ENCODE measurements around the gene PBXIP1. TPM values are rescaled to one million over a fixed set of nuclear protein-coding genes. Genes with fewer than 3 reads are reported as not detected.
A peak's percentile ranks its signal among the peaks of the same experiment; 100 is the strongest.

The PBXIP1 gene
- total and polyA plus RNA-seq, 2 of the 13 experiments (the other 11 are each of a cell fraction or from before 2014, with no cell fraction given) = 16.3 to 31.9 TPM

GRCh38 chr1:154961207-154962155 is 5.6 kb upstream of the PBXIP1 start, which contains the start of gene PYGO2 (continued):
- TF ChIP-seq ZNF350 (CRISPR knock-in tag; IDR thresholded peaks at IDR 0.05; ENCODE audit: borderline replicate concordance, low read depth) (0 out of 2 replicates have a peak, but pooled peaks have one; percentile 37), ZNF841 (CRISPR knock-in tag; IDR thresholded peaks at IDR 0.05; ENCODE audit: borderline replicate concordance) (peak; percentile 75; the same call in 1 of the 2 replicates), MLXIP (CRISPR knock-in tag; IDR thresholded peaks at IDR 0.05; ENCODE audit: borderline replicate concordance) (no peak), SOX13 (IDR thresholded peaks at IDR 0.05) (no peak), SOX13 (CRISPR knock-in tag; conservative IDR thresholded peaks at IDR 0.05 in 1 of 2, IDR thresholded peaks at IDR 0.05 in 1 of 2) (peak in 1 of 2 experiments; percentile 3; a peak in 1 of 4 replicates), PITX1 (CRISPR knock-in tag; IDR thresholded peaks at IDR 0.05) (no peak), CSRNP2 (CRISPR knock-in tag; conservative IDR thresholded peaks at IDR 0.05; ENCODE audit: low read depth) (0 out of 2 replicates have a peak, but pooled peaks have one; percentile 23), ETV6 (CRISPR knock-in tag; conservative IDR thresholded peaks at IDR 0.05) (peak; percentile 86; the same call in 1 of the 2 replicates), ZNF577 (CRISPR knock-in tag; IDR thresholded peaks at IDR 0.05; ENCODE audit: borderline replicate concordance, low read depth) (no peak)
- TF ChIP-seq, protein P1, sequence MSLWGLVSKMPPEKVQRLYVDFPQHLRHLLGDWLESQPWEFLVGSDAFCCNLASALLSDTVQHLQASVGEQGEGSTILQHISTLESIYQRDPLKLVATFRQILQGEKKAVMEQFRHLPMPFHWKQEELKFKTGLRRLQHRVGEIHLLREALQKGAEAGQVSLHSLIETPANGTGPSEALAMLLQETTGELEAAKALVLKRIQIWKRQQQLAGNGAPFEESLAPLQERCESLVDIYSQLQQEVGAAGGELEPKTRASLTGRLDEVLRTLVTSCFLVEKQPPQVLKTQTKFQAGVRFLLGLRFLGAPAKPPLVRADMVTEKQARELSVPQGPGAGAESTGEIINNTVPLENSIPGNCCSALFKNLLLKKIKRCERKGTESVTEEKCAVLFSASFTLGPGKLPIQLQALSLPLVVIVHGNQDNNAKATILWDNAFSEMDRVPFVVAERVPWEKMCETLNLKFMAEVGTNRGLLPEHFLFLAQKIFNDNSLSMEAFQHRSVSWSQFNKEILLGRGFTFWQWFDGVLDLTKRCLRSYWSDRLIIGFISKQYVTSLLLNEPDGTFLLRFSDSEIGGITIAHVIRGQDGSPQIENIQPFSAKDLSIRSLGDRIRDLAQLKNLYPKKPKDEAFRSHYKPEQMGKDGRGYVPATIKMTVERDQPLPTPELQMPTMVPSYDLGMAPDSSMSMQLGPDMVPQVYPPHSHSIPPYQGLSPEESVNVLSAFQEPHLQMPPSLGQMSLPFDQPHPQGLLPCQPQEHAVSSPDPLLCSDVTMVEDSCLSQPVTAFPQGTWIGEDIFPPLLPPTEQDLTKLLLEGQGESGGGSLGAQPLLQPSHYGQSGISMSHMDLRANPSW (CRISPR knock-in tag; IDR thresholded peaks at IDR 0.05; ENCODE audit: borderline replicate concordance) = peak; percentile 32; the same call in 1 of the 2 replicates
- TF ChIP-seq, protein P2, sequence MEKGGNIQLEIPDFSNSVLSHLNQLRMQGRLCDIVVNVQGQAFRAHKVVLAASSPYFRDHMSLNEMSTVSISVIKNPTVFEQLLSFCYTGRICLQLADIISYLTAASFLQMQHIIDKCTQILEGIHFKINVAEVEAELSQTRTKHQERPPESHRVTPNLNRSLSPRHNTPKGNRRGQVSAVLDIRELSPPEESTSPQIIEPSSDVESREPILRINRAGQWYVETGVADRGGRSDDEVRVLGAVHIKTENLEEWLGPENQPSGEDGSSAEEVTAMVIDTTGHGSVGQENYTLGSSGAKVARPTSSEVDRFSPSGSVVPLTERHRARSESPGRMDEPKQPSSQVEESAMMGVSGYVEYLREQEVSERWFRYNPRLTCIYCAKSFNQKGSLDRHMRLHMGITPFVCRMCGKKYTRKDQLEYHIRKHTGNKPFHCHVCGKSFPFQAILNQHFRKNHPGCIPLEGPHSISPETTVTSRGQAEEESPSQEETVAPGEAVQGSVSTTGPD (CRISPR knock-in tag; IDR thresholded peaks at IDR 0.05) = no peak
- TF ChIP-seq, protein P3, sequence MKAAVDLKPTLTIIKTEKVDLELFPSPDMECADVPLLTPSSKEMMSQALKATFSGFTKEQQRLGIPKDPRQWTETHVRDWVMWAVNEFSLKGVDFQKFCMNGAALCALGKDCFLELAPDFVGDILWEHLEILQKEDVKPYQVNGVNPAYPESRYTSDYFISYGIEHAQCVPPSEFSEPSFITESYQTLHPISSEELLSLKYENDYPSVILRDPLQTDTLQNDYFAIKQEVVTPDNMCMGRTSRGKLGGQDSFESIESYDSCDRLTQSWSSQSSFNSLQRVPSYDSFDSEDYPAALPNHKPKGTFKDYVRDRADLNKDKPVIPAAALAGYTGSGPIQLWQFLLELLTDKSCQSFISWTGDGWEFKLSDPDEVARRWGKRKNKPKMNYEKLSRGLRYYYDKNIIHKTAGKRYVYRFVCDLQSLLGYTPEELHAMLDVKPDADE (CRISPR knock-in tag; IDR thresholded peaks at IDR 0.05) = 0 out of 2 replicates have a peak, but pooled peaks have one; percentile 76
- TF ChIP-seq, protein P4, sequence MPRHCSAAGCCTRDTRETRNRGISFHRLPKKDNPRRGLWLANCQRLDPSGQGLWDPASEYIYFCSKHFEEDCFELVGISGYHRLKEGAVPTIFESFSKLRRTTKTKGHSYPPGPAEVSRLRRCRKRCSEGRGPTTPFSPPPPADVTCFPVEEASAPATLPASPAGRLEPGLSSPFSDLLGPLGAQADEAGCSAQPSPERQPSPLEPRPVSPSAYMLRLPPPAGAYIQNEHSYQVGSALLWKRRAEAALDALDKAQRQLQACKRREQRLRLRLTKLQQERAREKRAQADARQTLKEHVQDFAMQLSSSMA (CRISPR knock-in tag; IDR thresholded peaks at IDR 0.05) = peak; percentile 64; the same call in 1 of the 2 replicates
- TF ChIP-seq, protein P5, sequence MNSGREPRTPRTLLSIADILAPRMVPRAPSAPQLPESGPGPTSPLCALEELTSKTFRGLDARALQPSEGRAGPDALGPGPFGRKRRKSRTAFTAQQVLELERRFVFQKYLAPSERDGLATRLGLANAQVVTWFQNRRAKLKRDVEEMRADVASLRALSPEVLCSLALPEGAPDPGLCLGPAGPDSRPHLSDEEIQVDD (CRISPR knock-in tag; IDR thresholded peaks at IDR 0.05; ENCODE audit: borderline replicate concordance) = peak; percentile 76; the same call in 1 of the 2 replicates
